Daoy (cell line): ENCODE measurements around the gene MELK. TPM values are rescaled to one million over a fixed set of nuclear protein-coding genes. Genes with fewer than 3 reads are reported as not detected.

Experiments
- total RNA-seq: library from RNA; depleted of rRNA; stranded (reverse); fragments of >200 nt; shearing (Covaris generic); gene quantifications from 2 replicates; pipeline ENCODE4 v1.2.3, GENCODE V29; 2014; rRNA removed

MELK gene
- total RNA-seq, 1 experiment from 2014 or later, result 102 TPM

Other genes starting within 250 kb of the MELK start
- 15.4 and 16.3 TPM in 2 replicates for gene RNF38, start 172.6 kb upstream of the MELK start, total RNA-seq